HCT116 (cell line): ENCODE results near the gene TELO2. TPM values are rescaled to one million over a fixed set of nuclear protein-coding genes. Genes with fewer than 3 reads are reported as not detected.

ENCODE experiments used
- ATAC-seq: fragments of 200-7000 bp; cut with Tn5 transposase; 2 replicates; pipeline ENCODE4 v1.9.1; 2020; ENCODE audit warnings: mild to moderate bottlenecking, moderate library complexity
- BruUV-seq: library from RNA; stranded (reverse); fragments of 400-500 nt; replicated peaks from 2 replicates; lab custom pipeline; 2021; lab: Mats Ljungman, UMichigan
- CTCF ChIA-PET: fragments of 300-600 bp; sonication (Branson Sonifier 250); formaldehyde crosslinking; loops from one replicate; lab custom pipeline; 2021; ENCODE audit warnings: antibody characterized with exemption; lab: Charles Lee
- POLR2A ChIA-PET: fragments of 300-600, 350-600 bp; sonication (Branson Sonifier 250); formaldehyde crosslinking; loops from one replicate; lab custom pipeline; 2021; ENCODE audit warnings: antibody characterized with exemption; lab: Charles Lee
- RAD21 ChIA-PET, 2 experiments: fragments of 300-600 bp; sonication (Branson Sonifier 250); formaldehyde crosslinking; loops; one replicate each; lab custom pipeline; 2023; ENCODE audit warnings: low total read pairs in 2 of 2; ENCODE audit not compliant: uncharacterized antibody in 2 of 2, unreplicated experiment in 2 of 2, low non-redundant PET in 1 of 2; lab: Charles Lee
- DNase-seq: peaks from one replicate; pipeline ENCODE4 v3.0.0-alpha.2; 2010; ENCODE audit warnings: low read depth, low spot score
- H2AFZ ChIP-seq: fragments of 200-600 bp; shearing (Covaris generic), sonication (generic); 2 replicates; pipeline ENCODE4 v1.6.1; 2017; ENCODE audit warnings: low read depth, mixed run types, mixed read lengths, antibody characterized with exemption, low read length; ENCODE audit not compliant: poor library complexity, severe bottlenecking
- H3K27ac ChIP-seq: 2 replicates; pipeline ENCODE4 v1.5.1; 2012; ENCODE audit warnings: low read depth, low read length
- H3K27me3 ChIP-seq: fragments of 200-600 bp; sonication (generic); 2 replicates; pipeline ENCODE4 v1.6.1; 2016; ENCODE audit warnings: mixed run types, low read length, mixed read lengths; ENCODE audit not compliant: insufficient read depth
- H3K36me3 ChIP-seq, 2 experiments: fragments of 200-500 bp in 1 of 2; fragments of 200-600 bp in 1 of 2; sonication (Bioruptor generic) in 1 of 2; sonication (generic) in 1 of 2; 2 replicates each; pipeline versions ENCODE4 v1.5.1 to v1.6.1; 2014 to 2016; ENCODE audit warnings: low read length in 2 of 2, inconsistent platforms in 1 of 2, mixed read lengths in 1 of 2, mixed run types in 1 of 2; ENCODE audit not compliant: insufficient read depth in 2 of 2, control insufficient read depth in 1 of 2
- H3K4me1 ChIP-seq, 2 experiments: fragments of 200-600 bp in 1 of 2; sonication (generic) in 1 of 2; 2 replicates each; pipeline versions ENCODE4 v1.5.1 to v1.6.1; 2012 to 2017; ENCODE audit warnings: low read length in 2 of 2, inconsistent platforms in 1 of 2, mild to moderate bottlenecking in 1 of 2, mixed read lengths in 1 of 2, mixed run types in 1 of 2, moderate library complexity in 1 of 2; ENCODE audit not compliant: insufficient read depth in 2 of 2, control insufficient read depth in 1 of 2
- H3K4me2 ChIP-seq: fragments of 200-600 bp; sonication (generic); 2 replicates; pipeline ENCODE4 v1.6.1; 2017; ENCODE audit warnings: mixed run types, low read length, mixed read lengths
- H3K4me3 ChIP-seq, 2 experiments: fragments of 200-600 bp in 1 of 2; sonication (generic) in 1 of 2; replicated peaks in 1 of 2; 2 replicates each; pipeline ENCODE4 v1.5.1; 2011 to 2016; ENCODE audit warnings: low read length in 2 of 2, control low read depth in 1 of 2, low read depth in 1 of 2, mild to moderate bottlenecking in 1 of 2, mixed read lengths in 1 of 2, mixed run types in 1 of 2
- H3K79me2 ChIP-seq: fragments of 200-600 bp; sonication (generic); 2 replicates; pipeline ENCODE4 v1.6.1; 2017; ENCODE audit warnings: mild to moderate bottlenecking, mixed run types, low read length, moderate library complexity, mixed read lengths; ENCODE audit not compliant: insufficient read depth
- H3K9ac ChIP-seq: fragments of 200-600 bp; sonication (generic); 2 replicates; pipeline ENCODE4 v1.6.1; 2016; ENCODE audit warnings: low read length, mixed read lengths
- H3K9me2 ChIP-seq: fragments of 200-600 bp; sonication (generic), shearing (Covaris generic); 2 replicates; pipeline ENCODE4 v1.6.1; 2017; ENCODE audit warnings: mixed run types, mild to moderate bottlenecking, moderate library complexity; ENCODE audit not compliant: insufficient read depth
- H3K9me3 ChIP-seq, 2 experiments: fragments of 200-500 bp in 1 of 2; fragments of 200-600 bp in 1 of 2; sonication (Bioruptor generic) in 1 of 2; sonication (generic) in 1 of 2; 2 replicates each; pipeline ENCODE4 v1.6.1; 2014 to 2017; ENCODE audit warnings: low read length in 2 of 2, mixed read lengths in 2 of 2, inconsistent platforms in 1 of 2, low read depth in 1 of 2, mild to moderate bottlenecking in 1 of 2, mixed run types in 1 of 2, moderate library complexity in 1 of 2; ENCODE audit not compliant: control insufficient read depth in 1 of 2, insufficient read depth in 1 of 2
- H4K20me1 ChIP-seq: fragments of 200-600 bp; sonication (generic), shearing (Covaris generic); 2 replicates; pipeline ENCODE4 v1.6.1; 2017; ENCODE audit warnings: mixed run types, mild to moderate bottlenecking, moderate library complexity; ENCODE audit not compliant: insufficient read depth
- CEBPB ChIP-seq: IDR thresholded peaks from 2 replicates; pipeline ENCODE4 v1.6.1; 2012; ENCODE audit warnings: low read depth
- EGR1 ChIP-seq: IDR thresholded peaks from 2 replicates; pipeline ENCODE4 v1.6.1; 2012; ENCODE audit warnings: low read depth
- ELF1 ChIP-seq: IDR thresholded peaks from 2 replicates; pipeline ENCODE4 v1.6.1; 2012; ENCODE audit warnings: low read depth, borderline replicate concordance
- EZH2 ChIP-seq: fragments of 200-600 bp; sonication (generic); IDR thresholded peaks from 2 replicates; pipeline ENCODE4 v1.6.1; 2017; ENCODE audit warnings: antibody characterized with exemption, mixed run types
- EZH2phosphoT487 ChIP-seq: fragments of 200-600 bp; IDR thresholded peaks from 2 replicates; pipeline ENCODE4 v1.6.1; 2018; ENCODE audit warnings: antibody characterized with exemption, borderline replicate concordance
- FOSL1 ChIP-seq: IDR thresholded peaks from 2 replicates; pipeline ENCODE4 v1.6.1; 2012; ENCODE audit warnings: low read depth
- JUND ChIP-seq: IDR thresholded peaks from 2 replicates; pipeline ENCODE4 v1.6.1; 2012
- POLR2A ChIP-seq: IDR thresholded peaks from 2 replicates; pipeline ENCODE4 v1.7.0; 2011; ENCODE audit warnings: borderline replicate concordance; ENCODE audit not compliant: insufficient read depth, insufficient read length; ENCODE audit errors: extremely low read depth
- SP1 ChIP-seq: IDR thresholded peaks from 2 replicates; pipeline ENCODE4 v1.6.1; 2012; ENCODE audit warnings: low read depth
- SRF ChIP-seq: IDR thresholded peaks from 2 replicates; pipeline ENCODE4 v1.6.1; 2012; ENCODE audit warnings: low read depth
- TCF7L2 ChIP-seq: IDR thresholded peaks from 2 replicates; pipeline ENCODE4 v1.7.0; 2011; ENCODE audit warnings: borderline replicate concordance, inconsistent platforms; ENCODE audit not compliant: insufficient read depth, insufficient read length; ENCODE audit errors: extremely low read depth
- ZFX ChIP-seq: fragments of 450-650 bp; IDR thresholded peaks from 2 replicates; pipeline ENCODE4 v1.6.1; 2017
- ZNF274 ChIP-seq: fragments of 200-500 bp; sonication (Bioruptor generic); IDR thresholded peaks from 2 replicates; pipeline ENCODE4 v1.6.1; 2014; ENCODE audit warnings: mild to moderate bottlenecking, low read depth, low read length, inconsistent platforms
- intact Hi-C: fragments of 100-400 bp; cut with micrococcal nuclease; formaldehyde crosslinking; loops from 2 replicates; pipeline ENCODE4 v1.10.0; 2022
- total RNA-seq: library from RNA; stranded (reverse); gene quantifications from one replicate; pipeline ENCODE4 v1.2.1, GENCODE V29; 2021; ENCODE audit not compliant: unreplicated experiment
- TF ChIP-seq, protein P1 (sequence below): IDR thresholded peaks from 2 replicates; pipeline ENCODE4 v1.6.1; 2012
- TF ChIP-seq, protein P2 (sequence below), 3 experiments: fragments of 200-600 bp in 1 of 3; sonication (generic) in 1 of 3; IDR thresholded peaks in 2 of 3; conservative IDR thresholded peaks in 1 of 3; 2 replicates each; pipeline ENCODE4 v1.5.1; 2012 to 2017; ENCODE audit warnings: low read depth in 2 of 3, low read length in 2 of 3, antibody characterized with exemption in 1 of 3, borderline replicate concordance in 1 of 3, control low read depth in 1 of 3, mild to moderate bottlenecking in 1 of 3, mixed read lengths in 1 of 3, mixed run types in 1 of 3, moderate library complexity in 1 of 3; ENCODE audit not compliant: insufficient read depth in 1 of 3
- TF ChIP-seq, protein P3 (sequence below): IDR thresholded peaks from 2 replicates; pipeline ENCODE4 v1.6.1; 2011; ENCODE audit warnings: mild to moderate bottlenecking, low read length, moderate library complexity; ENCODE audit not compliant: insufficient replicate concordance; ENCODE audit errors: extremely low read depth

The TELO2 gene
- total RNA-seq, 1 experiment from 2014 or later = 74.3 TPM

GRCh38 chr16:1456951-1457350 lies 36.2 kb upstream of the TELO2 start (continued):
- TF ChIP-seq, protein P1, sequence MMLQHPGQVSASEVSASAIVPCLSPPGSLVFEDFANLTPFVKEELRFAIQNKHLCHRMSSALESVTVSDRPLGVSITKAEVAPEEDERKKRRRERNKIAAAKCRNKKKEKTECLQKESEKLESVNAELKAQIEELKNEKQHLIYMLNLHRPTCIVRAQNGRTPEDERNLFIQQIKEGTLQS = no peak
- TF ChIP-seq SP1 (no peak), JUND (no peak), ZFX (no peak), CEBPB (no peak)

DNA sequence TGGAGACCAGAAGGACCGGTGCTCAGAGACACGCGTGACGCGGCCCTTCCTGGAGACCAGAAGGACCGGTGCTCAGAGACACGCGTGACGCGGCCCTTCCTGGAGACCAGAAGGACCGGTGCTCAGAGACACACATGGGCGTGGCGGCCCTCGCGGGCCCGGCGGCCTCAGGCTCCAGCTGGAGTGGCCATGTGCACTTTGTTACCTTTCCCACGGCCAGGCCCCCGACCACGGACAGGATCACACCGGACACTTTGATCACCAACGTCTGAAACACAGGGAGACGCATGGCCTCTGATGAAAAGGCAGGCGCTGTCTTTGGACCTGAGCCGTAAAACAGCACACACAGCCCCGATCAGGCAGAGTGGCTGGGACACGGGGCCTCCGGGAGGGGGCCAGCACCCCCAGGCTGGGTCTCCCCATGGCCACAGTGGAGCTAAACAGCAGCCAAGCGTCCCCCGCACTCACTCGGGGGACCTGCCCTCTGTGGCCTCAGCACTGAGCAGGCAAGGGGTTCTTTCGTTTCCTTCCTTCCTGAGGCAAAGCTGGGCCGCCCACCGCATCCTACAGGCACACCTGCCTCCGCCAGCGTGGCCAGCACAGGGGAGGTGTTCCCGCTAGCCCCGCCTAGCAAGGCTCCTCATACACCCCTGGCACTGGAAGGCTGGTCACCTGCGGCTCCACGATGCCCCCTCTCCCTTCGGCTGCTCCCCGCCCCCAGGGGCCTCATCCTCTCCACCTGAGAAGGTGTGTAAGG lies 35.5 kb upstream of the TELO2 start:
- no peaks in the 10 kb centered on the region; a peak in 1 of 4 replicates for H3K36me3 ChIP-seq
- no peaks in the 10 kb centered on the region for H3K9me3 ChIP-seq
- no peaks in the 10 kb centered on the region for H3K79me2 ChIP-seq

More for the DNA sequence above, 35.5 kb upstream of the TELO2 start:
- no peak for ATAC-seq
- intact Hi-C loops = no loop called here
- no peak for DNase-seq
- no peaks in the 10 kb centered on the region for H3K9me2 ChIP-seq
- BruUV-seq = no TSS peak
- no peak overlapping the region for H3K4me3 ChIP-seq
- H3K27me3 ChIP-seq = no peaks in the 10 kb centered on the region
- H4K20me1 ChIP-seq = no peaks in the 10 kb centered on the region
- RAD21 ChIA-PET = no interaction called here
- TF ChIP-seq POLR2A (no peak), ZNF274 (no peak), EZH2 (no peak), ELF1 (no peak), FOSL1 (no peak), EGR1 (no peak), EZH2phosphoT487 (no peak), TCF7L2 (no peak), SRF (no peak), JUND (no peak)
- TF ChIP-seq, protein P1 = no peak
- TF ChIP-seq, protein P2, sequence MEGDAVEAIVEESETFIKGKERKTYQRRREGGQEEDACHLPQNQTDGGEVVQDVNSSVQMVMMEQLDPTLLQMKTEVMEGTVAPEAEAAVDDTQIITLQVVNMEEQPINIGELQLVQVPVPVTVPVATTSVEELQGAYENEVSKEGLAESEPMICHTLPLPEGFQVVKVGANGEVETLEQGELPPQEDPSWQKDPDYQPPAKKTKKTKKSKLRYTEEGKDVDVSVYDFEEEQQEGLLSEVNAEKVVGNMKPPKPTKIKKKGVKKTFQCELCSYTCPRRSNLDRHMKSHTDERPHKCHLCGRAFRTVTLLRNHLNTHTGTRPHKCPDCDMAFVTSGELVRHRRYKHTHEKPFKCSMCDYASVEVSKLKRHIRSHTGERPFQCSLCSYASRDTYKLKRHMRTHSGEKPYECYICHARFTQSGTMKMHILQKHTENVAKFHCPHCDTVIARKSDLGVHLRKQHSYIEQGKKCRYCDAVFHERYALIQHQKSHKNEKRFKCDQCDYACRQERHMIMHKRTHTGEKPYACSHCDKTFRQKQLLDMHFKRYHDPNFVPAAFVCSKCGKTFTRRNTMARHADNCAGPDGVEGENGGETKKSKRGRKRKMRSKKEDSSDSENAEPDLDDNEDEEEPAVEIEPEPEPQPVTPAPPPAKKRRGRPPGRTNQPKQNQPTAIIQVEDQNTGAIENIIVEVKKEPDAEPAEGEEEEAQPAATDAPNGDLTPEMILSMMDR (IDR thresholded peaks at IDR 0.05 in 2 of 3, conservative IDR thresholded peaks at IDR 0.05 in 1 of 3; ENCODE audit: borderline replicate concordance in 1 of 3, insufficient read depth in 1 of 3, low read depth in 2 of 3, low read length in 2 of 3) = no peak
- TF ChIP-seq, protein P3, sequence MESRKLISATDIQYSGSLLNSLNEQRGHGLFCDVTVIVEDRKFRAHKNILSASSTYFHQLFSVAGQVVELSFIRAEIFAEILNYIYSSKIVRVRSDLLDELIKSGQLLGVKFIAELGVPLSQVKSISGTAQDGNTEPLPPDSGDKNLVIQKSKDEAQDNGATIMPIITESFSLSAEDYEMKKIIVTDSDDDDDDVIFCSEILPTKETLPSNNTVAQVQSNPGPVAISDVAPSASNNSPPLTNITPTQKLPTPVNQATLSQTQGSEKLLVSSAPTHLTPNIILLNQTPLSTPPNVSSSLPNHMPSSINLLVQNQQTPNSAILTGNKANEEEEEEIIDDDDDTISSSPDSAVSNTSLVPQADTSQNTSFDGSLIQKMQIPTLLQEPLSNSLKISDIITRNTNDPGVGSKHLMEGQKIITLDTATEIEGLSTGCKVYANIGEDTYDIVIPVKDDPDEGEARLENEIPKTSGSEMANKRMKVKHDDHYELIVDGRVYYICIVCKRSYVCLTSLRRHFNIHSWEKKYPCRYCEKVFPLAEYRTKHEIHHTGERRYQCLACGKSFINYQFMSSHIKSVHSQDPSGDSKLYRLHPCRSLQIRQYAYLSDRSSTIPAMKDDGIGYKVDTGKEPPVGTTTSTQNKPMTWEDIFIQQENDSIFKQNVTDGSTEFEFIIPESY = no peak
- no peak overlapping the region for H3K27ac ChIP-seq
- no peak overlapping the region for H3K9ac ChIP-seq
- CTCF ChIA-PET = no interaction called here
- H3K4me1 ChIP-seq = no peaks in the 10 kb centered on the region
- POLR2A ChIA-PET = no interaction called here
- H2AFZ ChIP-seq = no peak overlapping the region
- H3K4me2 ChIP-seq = no peak overlapping the region
